Panc1 (cell line): ENCODE results near the gene SMAP2.
A peak's percentile ranks its signal among the peaks of the same experiment; 100 is the strongest.

Source experiments
- CTCF ChIP-seq: fragments of 450-650 bp; IDR thresholded peaks from 2 replicates; pipeline ENCODE4 v1.5.1; 2017; ENCODE audit warnings: mild to moderate bottlenecking
- POLR2AphosphoS5 ChIP-seq: IDR thresholded peaks from 2 replicates; pipeline ENCODE4 v1.6.1; 2012; ENCODE audit warnings: mild to moderate bottlenecking, low read depth, low read length, moderate library complexity
- REST ChIP-seq, 2 experiments: IDR thresholded peaks; 2 replicates each; pipeline ENCODE4 v1.6.1; 2011 to 2012; ENCODE audit warnings: low read depth in 2 of 2, control low read depth in 1 of 2, low read length in 1 of 2, mild to moderate bottlenecking in 1 of 2, moderate library complexity in 1 of 2; ENCODE audit not compliant: insufficient read depth in 1 of 2
- SIN3A ChIP-seq: IDR thresholded peaks from 2 replicates; pipeline ENCODE4 v1.6.1; 2012; ENCODE audit warnings: low read depth, mild to moderate bottlenecking, low read length, moderate library complexity, borderline replicate concordance; ENCODE audit not compliant: insufficient read depth

GRCh38 chr1:40338745-40339419, 34.6 kb upstream of the SMAP2 start:
- TF ChIP-seq CTCF (peak; percentile 99), REST (IDR thresholded peaks at IDR 0.05; ENCODE audit: insufficient read depth in 1 of 2, low read depth in 2 of 2, low read length in 1 of 2) (no peak), POLR2AphosphoS5 (no peak), SIN3A (no peak)
